ENCODE measurements around the gene FBL.
"Not testable (repeated sequence)": the region's sequence is repeated elsewhere in the genome, so short reads cannot be mapped to it uniquely, and the experiment has no call there.

FBL gene

DNA sequence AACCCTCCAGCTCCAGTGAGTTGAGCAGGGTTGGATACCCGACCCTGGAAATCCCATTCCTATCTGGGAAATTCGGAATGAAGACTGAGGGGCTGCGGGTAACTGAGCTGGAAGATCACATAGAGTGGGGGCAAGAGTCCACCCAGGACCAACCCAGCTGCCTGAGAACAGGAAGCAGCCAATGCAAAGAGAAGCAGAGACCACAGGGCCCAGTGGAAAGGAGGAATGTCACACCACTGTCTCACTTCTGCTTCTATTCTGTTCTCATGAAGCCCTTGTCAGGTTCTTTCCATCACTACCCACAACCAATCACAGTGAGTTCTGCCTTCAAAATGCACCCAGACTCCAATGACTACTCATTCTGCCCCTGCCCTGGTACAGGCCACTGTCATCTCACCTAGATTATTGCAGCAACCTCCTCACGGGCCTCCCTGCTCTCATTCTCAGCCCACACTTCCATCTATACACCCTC, 27.5 kb downstream of the FBL start:
- H3K36me3 ChIP-seq (ENCODE audit: low read depth) = no peaks in the 10 kb centered on the region

DNA sequence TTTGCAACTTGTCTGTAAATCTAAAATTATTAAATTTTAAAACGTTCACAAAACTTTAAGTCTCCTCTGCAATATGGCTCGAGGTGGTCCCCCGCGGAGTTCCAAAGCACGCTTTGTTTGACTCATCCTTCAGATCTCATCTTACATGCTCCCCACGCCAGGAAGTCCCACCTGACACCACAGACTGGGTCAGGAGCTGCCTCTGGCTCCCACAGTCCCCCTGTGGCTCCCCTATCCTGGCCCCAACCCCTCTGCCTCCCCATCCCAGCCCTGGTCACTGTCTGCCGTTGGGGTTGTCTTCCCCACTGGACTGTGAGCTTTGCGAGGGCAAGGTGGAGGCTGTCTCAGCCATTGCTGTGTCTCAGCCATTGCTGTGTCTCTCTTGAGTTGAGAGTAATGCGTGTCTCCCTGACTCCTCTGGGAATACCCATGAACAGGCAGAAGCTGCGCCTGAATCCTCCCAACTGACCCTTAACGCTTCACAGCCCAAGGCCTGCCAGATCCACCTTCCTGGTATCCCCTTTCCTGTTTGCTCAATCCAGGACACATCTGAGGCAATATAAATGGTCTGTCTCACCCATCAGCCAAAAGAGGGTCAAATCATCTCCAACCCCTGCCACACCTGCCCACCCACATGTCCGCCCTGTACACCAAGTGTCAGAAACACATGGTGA, 28.2 kb downstream of the FBL start:
- ATAC-seq (ENCODE audit: low read depth) (no peak), DNase-seq (ENCODE audit: low spot score) (peak; percentile 24)
- Histone ChIP-seq H3K4me3 (ENCODE audit: severe bottlenecking) (no peak overlapping the region), H3K27me3 (ENCODE audit: insufficient read depth, poor library complexity, severe bottlenecking) (no peaks in the 10 kb centered on the region), H3K4me1 (ENCODE audit: insufficient read depth, poor library complexity, severe bottlenecking) (no peaks in the 10 kb centered on the region), H3K9me3 (ENCODE audit: severe bottlenecking) (no peaks in the 10 kb centered on the region), H3K36me3 (ENCODE audit: low read depth) (no peaks in the 10 kb centered on the region), H3K27ac (ENCODE audit: poor library complexity, severe bottlenecking) (no peak overlapping the region)
- TF ChIP-seq, protein P1, sequence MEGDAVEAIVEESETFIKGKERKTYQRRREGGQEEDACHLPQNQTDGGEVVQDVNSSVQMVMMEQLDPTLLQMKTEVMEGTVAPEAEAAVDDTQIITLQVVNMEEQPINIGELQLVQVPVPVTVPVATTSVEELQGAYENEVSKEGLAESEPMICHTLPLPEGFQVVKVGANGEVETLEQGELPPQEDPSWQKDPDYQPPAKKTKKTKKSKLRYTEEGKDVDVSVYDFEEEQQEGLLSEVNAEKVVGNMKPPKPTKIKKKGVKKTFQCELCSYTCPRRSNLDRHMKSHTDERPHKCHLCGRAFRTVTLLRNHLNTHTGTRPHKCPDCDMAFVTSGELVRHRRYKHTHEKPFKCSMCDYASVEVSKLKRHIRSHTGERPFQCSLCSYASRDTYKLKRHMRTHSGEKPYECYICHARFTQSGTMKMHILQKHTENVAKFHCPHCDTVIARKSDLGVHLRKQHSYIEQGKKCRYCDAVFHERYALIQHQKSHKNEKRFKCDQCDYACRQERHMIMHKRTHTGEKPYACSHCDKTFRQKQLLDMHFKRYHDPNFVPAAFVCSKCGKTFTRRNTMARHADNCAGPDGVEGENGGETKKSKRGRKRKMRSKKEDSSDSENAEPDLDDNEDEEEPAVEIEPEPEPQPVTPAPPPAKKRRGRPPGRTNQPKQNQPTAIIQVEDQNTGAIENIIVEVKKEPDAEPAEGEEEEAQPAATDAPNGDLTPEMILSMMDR (IDR thresholded peaks at IDR 0.05; ENCODE audit: poor library complexity, severe bottlenecking) = no peak

More for the DNA sequence above, 27.5 kb downstream of the FBL start:
- H3K4me3 ChIP-seq (ENCODE audit: severe bottlenecking) = no peak overlapping the region
- H3K27ac ChIP-seq (ENCODE audit: poor library complexity, severe bottlenecking) = no peak overlapping the region
- no peaks in the 10 kb centered on the region for H3K27me3 ChIP-seq (ENCODE audit: insufficient read depth, poor library complexity, severe bottlenecking)
- TF ChIP-seq, protein P1 (IDR thresholded peaks at IDR 0.05; ENCODE audit: poor library complexity, severe bottlenecking) = no peak
- H3K9me3 ChIP-seq (ENCODE audit: severe bottlenecking) = no peaks in the 10 kb centered on the region
- no peak for ATAC-seq (ENCODE audit: low read depth)
- DNase-seq (ENCODE audit: low spot score) = peak; percentile 6
- H3K4me1 ChIP-seq (ENCODE audit: insufficient read depth, poor library complexity, severe bottlenecking) = no peaks in the 10 kb centered on the region

DNA sequence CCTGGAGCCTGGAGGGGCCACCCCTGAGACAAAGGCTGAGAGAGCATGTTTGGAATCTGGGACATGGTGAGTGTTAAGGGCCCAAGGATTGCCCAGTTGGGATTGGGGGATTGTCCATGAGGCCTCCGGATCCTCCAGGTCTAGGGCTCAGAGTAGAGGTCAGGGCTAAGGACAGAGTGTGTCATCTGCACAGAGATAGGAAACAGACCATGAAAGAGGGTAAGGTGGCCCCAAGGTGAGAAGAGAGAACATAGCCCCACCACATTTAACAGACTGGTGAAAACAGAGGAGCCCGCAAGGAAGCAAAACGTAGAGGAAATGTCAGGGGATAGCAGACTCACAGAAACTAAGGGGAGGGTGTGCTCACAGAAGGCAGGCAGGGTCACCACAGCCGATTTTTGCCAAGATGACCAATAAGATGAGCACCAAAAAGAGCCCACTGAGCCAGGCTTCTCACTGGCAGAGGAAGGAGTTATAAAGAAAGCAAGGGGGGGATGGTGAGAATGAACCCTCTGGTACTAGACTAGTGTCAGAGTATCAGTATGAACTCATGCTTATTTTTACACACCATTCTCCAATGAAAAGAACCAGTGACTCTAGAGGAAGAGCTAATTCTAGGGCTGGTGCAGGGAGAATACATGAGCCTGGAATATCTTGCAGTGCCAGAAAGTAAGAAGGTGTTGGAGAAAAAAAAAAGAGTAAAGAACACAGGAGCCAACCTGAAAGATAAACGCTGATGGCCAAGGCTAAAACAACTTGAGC, 29.7 kb downstream of the FBL start:
- H3K9me3 ChIP-seq (ENCODE audit: severe bottlenecking) = no peaks in the 10 kb centered on the region
- TF ChIP-seq, protein P1 (IDR thresholded peaks at IDR 0.05; ENCODE audit: poor library complexity, severe bottlenecking) = no peak
- no peaks in the 10 kb centered on the region for H3K36me3 ChIP-seq (ENCODE audit: low read depth)
- no peaks in the 10 kb centered on the region for H3K4me1 ChIP-seq (ENCODE audit: insufficient read depth, poor library complexity, severe bottlenecking)
- H3K27ac ChIP-seq (ENCODE audit: poor library complexity, severe bottlenecking) = no peak overlapping the region
- no peaks in the 10 kb centered on the region for H3K27me3 ChIP-seq (ENCODE audit: insufficient read depth, poor library complexity, severe bottlenecking)
- peak; percentile 4 for DNase-seq (ENCODE audit: low spot score)
- ATAC-seq (ENCODE audit: low read depth) = no peak
- no peak overlapping the region for H3K4me3 ChIP-seq (ENCODE audit: severe bottlenecking)

DNA sequence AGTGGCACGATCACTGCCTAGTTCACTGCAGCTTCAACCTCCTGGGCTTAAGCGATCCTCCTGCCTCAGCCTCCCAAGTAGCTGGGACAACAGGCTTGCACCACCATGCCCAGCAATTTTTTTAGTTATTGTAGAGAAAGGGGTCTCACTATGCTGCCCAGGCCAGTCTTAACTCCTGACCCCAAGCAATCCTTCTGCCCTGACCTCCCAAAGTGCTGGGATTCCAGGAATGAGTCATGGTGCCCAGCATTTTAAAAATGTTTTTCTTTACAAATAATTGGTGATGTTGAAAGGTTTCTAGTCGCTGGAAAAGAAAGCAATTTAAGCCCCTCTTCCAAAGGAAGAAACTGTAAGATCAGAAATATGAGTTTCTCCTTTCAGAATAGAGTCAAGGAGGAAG, 31.6 kb downstream of the FBL start:
- Histone ChIP-seq H3K36me3 (ENCODE audit: low read depth) (no peaks in the 10 kb centered on the region), H3K4me3 (ENCODE audit: severe bottlenecking) (no peak overlapping the region), H3K27ac (ENCODE audit: poor library complexity, severe bottlenecking) (no peak overlapping the region), H3K4me1 (ENCODE audit: insufficient read depth, poor library complexity, severe bottlenecking) (no peaks in the 10 kb centered on the region), H3K9me3 (ENCODE audit: severe bottlenecking) (no peaks in the 10 kb centered on the region), H3K27me3 (ENCODE audit: insufficient read depth, poor library complexity, severe bottlenecking) (no peaks in the 10 kb centered on the region)
- TF ChIP-seq, protein P1 (IDR thresholded peaks at IDR 0.05; ENCODE audit: poor library complexity, severe bottlenecking) = no peak
- ATAC-seq (ENCODE audit: low read depth) = no peak
- DNase-seq (ENCODE audit: low spot score) = no peak

DNA sequence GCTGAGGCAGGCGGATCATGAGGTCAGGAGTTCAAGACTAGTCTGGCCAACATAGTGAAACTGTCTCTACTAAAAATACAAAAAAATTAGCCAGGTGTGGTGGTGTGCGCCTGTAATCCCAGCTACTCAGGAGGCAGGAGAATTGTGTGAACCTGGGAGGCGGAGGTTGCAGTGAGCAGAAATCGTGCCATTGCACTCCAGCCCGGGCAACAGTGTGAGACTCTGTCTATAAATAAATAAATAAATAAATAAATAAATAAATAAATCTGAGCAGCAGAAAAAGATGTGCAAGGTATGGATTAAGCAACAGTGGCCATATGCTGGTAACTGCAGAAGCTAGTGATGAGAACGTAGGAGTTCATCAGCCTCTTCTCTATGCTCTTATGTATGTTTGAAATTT, 32.1 kb downstream of the FBL start:
- H3K27me3 ChIP-seq (ENCODE audit: insufficient read depth, poor library complexity, severe bottlenecking); H3K4me1 ChIP-seq (ENCODE audit: insufficient read depth, poor library complexity, severe bottlenecking); H3K4me3 ChIP-seq (ENCODE audit: severe bottlenecking); H3K27ac ChIP-seq (ENCODE audit: poor library complexity, severe bottlenecking); H3K9me3 ChIP-seq (ENCODE audit: severe bottlenecking); ATAC-seq (ENCODE audit: low read depth); H3K36me3 ChIP-seq (ENCODE audit: low read depth); DNase-seq (ENCODE audit: low spot score): not testable (repeated sequence)
